ENCODE data around the gene KRT7. TPM values are rescaled to one million over a fixed set of nuclear protein-coding genes. Genes with fewer than 3 reads are reported as not detected.

KRT7 gene
- total and polyA plus RNA-seq, 9 of the 15 experiments (the other 6 are each of a cell fraction or from before 2014, with no cell fraction given): 1.4 TPM; not detected in 8

GRCh38 chr12:52228931-52229330 lies 4.1 kb upstream of the KRT7 start:
- no TSS peak for BruUV-seq (replicated peaks)
- H3K4me1 ChIP-seq (replicated peaks in 1 of 2; ENCODE audit: control insufficient read depth in 2 of 2, insufficient read depth in 2 of 2, low read length in 2 of 2): no peaks in the 10 kb centered on the region
- H3K9me3 ChIP-seq (replicated peaks; ENCODE audit: control insufficient read depth, insufficient read depth, low read depth, low read length): no peaks in the 10 kb centered on the region
- no peak overlapping the region for H2AFZ ChIP-seq (ENCODE audit: low read depth, low read length)
- H3K9me1 ChIP-seq (ENCODE audit: control insufficient read depth, insufficient read depth, low read length): no peaks in the 10 kb centered on the region
- H3K27ac ChIP-seq (ENCODE audit: extremely low read depth, low read depth, low read length): no peak overlapping the region
- ATAC-seq (no peak), FAIRE-seq (no peak), DNase-seq (ENCODE audit: extremely low read depth in 1 of 4, low spot score in 3 of 4) (no peak)
- H3K36me3 ChIP-seq (ENCODE audit: control insufficient read depth, insufficient read depth, low read length): no peaks in the 10 kb centered on the region
- TF ChIP-seq PBX2 (CRISPR knock-in tag; IDR thresholded peaks at IDR 0.05; ENCODE audit: low read depth): no peak
- no peak for TF ChIP-seq PBX2 (tag; conservative IDR thresholded peaks at IDR 0.05; ENCODE audit: low read depth)
- TF ChIP-seq PHF21A (IDR thresholded peaks at IDR 0.05; ENCODE audit: borderline replicate concordance, low read depth): no peak
- TF ChIP-seq CUX1 (CRISPR knock-in tag; IDR thresholded peaks at IDR 0.05): no peak
- TF ChIP-seq FOXJ2 (tag; IDR thresholded peaks at IDR 0.05): no peak
- TF ChIP-seq GTF2A2 (tag; IDR thresholded peaks at IDR 0.05): no peak
- no peak for TF ChIP-seq RBM14 (IDR thresholded peaks at IDR 0.05; ENCODE audit: borderline replicate concordance, insufficient read depth, low read depth, low read length)
- TF ChIP-seq GTF2E2 (tag; IDR thresholded peaks at IDR 0.05): no peak
- no peak for TF ChIP-seq BRCA1 (IDR thresholded peaks at IDR 0.05)
- no peak for TF ChIP-seq BRCA1 (CRISPR knock-in tag; IDR thresholded peaks at IDR 0.05)
- TF ChIP-seq ZNF717 (CRISPR knock-in tag; IDR thresholded peaks at IDR 0.05): no peak
- no peak for TF ChIP-seq BRD4 (IDR thresholded peaks at IDR 0.05)
- TF ChIP-seq SOX6 (IDR thresholded peaks at IDR 0.05): no peak
- no peak for TF ChIP-seq NFE2 (IDR thresholded peaks at IDR 0.05; ENCODE audit: low read depth)
- no peak for TF ChIP-seq HCFC1 (IDR thresholded peaks at IDR 0.05; ENCODE audit: low read depth, low read length)
- TF ChIP-seq E2F5 (CRISPR knock-in tag; IDR thresholded peaks at IDR 0.05): no peak
- TF ChIP-seq NELFE (IDR thresholded peaks at IDR 0.05; ENCODE audit: insufficient read depth, insufficient read length): no peak
- peaks cover 0 to 35% of the 10 kb centered on the region in 2 experiments; a peak in 4 of 5 replicates for H3K27me3 ChIP-seq (ENCODE audit: control insufficient read depth in 2 of 2, insufficient read depth in 2 of 2, low read length in 2 of 2)
- no peaks in the 10 kb centered on the region for H3K79me2 ChIP-seq (ENCODE audit: control insufficient read depth, insufficient read depth, low read length)
- H3K4me2 ChIP-seq (ENCODE audit: insufficient read depth, low read length): no peak overlapping the region
- in situ Hi-C loops (cut with MboI) (no loop called here), intact Hi-C loops (cut with micrococcal nuclease) (no loop called here)
- ChIA-PET CTCF (ENCODE audit: low intra/inter-chr PET ratio) (no interaction called here), POLR2A (interaction anchor here (1.3 kb wide), 1 partner anchor 16 kb away, joined by 4 read pairs; no protein-coding TSS in a partner anchor)
- peaks cover 8% of the 10 kb centered on the region; the same call in 1 of the 2 replicates for H4K20me1 ChIP-seq (replicated peaks; ENCODE audit: control insufficient read depth, insufficient read depth, low read length)
- no peak overlapping the region for H3K4me3 ChIP-seq
- no peak overlapping the region for H3K9ac ChIP-seq (ENCODE audit: insufficient read depth in 1 of 2, low read depth in 2 of 2, low read length in 2 of 2)
- 0% methylated on average over 5 of the region's 6 CpGs for WGBS (ENCODE audit: insufficient coverage, low coverage, missing lambda C conversion rate)

All from K562 (cell line).